Measurements from ENCODE around the gene PKP3.
"Not testable (repeated sequence)": the region's sequence is repeated elsewhere in the genome, so short reads cannot be mapped to it uniquely, and the experiment has no call there.

PKP3 gene

GRCh38 chr11:434496-434895 is 40.5 kb downstream of the PKP3 start:
- no peak overlapping the region for H3K4me3 ChIP-seq (ENCODE audit: low read depth, low read length)
- no peak for TF ChIP-seq CTCF (IDR thresholded peaks at IDR 0.05; ENCODE audit: borderline replicate concordance, insufficient read depth, low read depth, low read length)

GRCh38 chr11:434999-435740 is 41.2 kb downstream of the PKP3 start:
- H3K4me3 ChIP-seq (ENCODE audit: low read depth, low read length): not testable (repeated sequence)

- H3K4me3 ChIP-seq (ENCODE audit: low read depth, low read length): no peak overlapping the region
- no peak for TF ChIP-seq CTCF (IDR thresholded peaks at IDR 0.05; ENCODE audit: borderline replicate concordance, insufficient read depth, low read depth, low read length)
Observed at GRCh38 chr11:437228-437870, 43.3 kb downstream of the PKP3 start.

GRCh38 chr11:438101-438844 is 44.3 kb downstream of the PKP3 start:
- H3K4me3 ChIP-seq (ENCODE audit: low read depth, low read length): no peak overlapping the region
- TF ChIP-seq CTCF (IDR thresholded peaks at IDR 0.05; ENCODE audit: borderline replicate concordance, insufficient read depth, low read depth, low read length): no peak

- TF ChIP-seq CTCF (IDR thresholded peaks at IDR 0.05; ENCODE audit: borderline replicate concordance, insufficient read depth, low read depth, low read length): no peak
- H3K4me3 ChIP-seq (ENCODE audit: low read depth, low read length): no peak overlapping the region
Observed at GRCh38 chr11:439315-440064, 45.5 kb downstream of the PKP3 start.

GRCh38 chr11:440065-441042 is 46.3 kb downstream of the PKP3 start:
- H3K4me3 ChIP-seq (ENCODE audit: low read depth, low read length): peak overlapping the region; percentile 57
- TF ChIP-seq CTCF (IDR thresholded peaks at IDR 0.05; ENCODE audit: borderline replicate concordance, insufficient read depth, low read depth, low read length): no peak
